HL-60 (cell line): Measurements from ENCODE around the gene SH3PXD2A.

Experiments used
- CTCF ChIP-seq: IDR thresholded peaks from one replicate; pipeline ENCODE4 v1.5.1; 2011; ENCODE audit warnings: low read length, control low read depth, inconsistent platforms; ENCODE audit not compliant: insufficient read depth
- POLR2AphosphoS5 ChIP-seq: IDR thresholded peaks from 2 replicates; pipeline ENCODE4 v1.6.1; 2012; ENCODE audit warnings: low read depth
- SPI1 ChIP-seq: IDR thresholded peaks from 2 replicates; pipeline ENCODE4 v1.6.1; 2012; ENCODE audit warnings: low read depth, mild to moderate bottlenecking, borderline replicate concordance

GRCh38 chr10:103672345-103672744 lies 183.0 kb downstream of the SH3PXD2A start:
- TF ChIP-seq CTCF (no peak), POLR2AphosphoS5 (no peak), SPI1 (no peak)
